WTC11 (cell line): ENCODE measurements around the gene TMEM255A.

Experiments
- CBFB ChIP-seq: sonication (generic); formaldehyde crosslinking; IDR thresholded peaks from 2 replicates; pipeline ENCODE4 v1.8.1; 2022; ENCODE audit warnings: mild to moderate bottlenecking, low read depth, missing genetic modification reagents
- CREM ChIP-seq: sonication (generic); formaldehyde crosslinking; IDR thresholded peaks from 2 replicates; pipeline ENCODE4 v1.8.1; 2022; ENCODE audit warnings: mild to moderate bottlenecking, missing genetic modification reagents, moderate library complexity
- TCF7 ChIP-seq: sonication (generic); formaldehyde crosslinking; IDR thresholded peaks from 2 replicates; pipeline ENCODE4 v1.8.0; 2022; ENCODE audit warnings: mild to moderate bottlenecking, low read depth, missing genetic modification reagents, moderate library complexity
- ZNF423 ChIP-seq: fragments of 250-450 bp; sonication (Bioruptor Pico); IDR thresholded peaks from 2 replicates; pipeline ENCODE4 v2.1.2; 2022; ENCODE audit warnings: mild to moderate bottlenecking, moderate library complexity
- TF ChIP-seq, protein P1 (sequence below): fragments of 200-600 bp; IDR thresholded peaks from 2 replicates; pipeline ENCODE4 v1.8.0; 2022; ENCODE audit warnings: antibody characterized with exemption
- TF ChIP-seq, protein P2 (sequence below): sonication (generic); formaldehyde crosslinking; IDR thresholded peaks from 2 replicates; pipeline ENCODE4 v1.8.1; 2023; ENCODE audit warnings: mild to moderate bottlenecking, missing genetic modification reagents

DNA sequence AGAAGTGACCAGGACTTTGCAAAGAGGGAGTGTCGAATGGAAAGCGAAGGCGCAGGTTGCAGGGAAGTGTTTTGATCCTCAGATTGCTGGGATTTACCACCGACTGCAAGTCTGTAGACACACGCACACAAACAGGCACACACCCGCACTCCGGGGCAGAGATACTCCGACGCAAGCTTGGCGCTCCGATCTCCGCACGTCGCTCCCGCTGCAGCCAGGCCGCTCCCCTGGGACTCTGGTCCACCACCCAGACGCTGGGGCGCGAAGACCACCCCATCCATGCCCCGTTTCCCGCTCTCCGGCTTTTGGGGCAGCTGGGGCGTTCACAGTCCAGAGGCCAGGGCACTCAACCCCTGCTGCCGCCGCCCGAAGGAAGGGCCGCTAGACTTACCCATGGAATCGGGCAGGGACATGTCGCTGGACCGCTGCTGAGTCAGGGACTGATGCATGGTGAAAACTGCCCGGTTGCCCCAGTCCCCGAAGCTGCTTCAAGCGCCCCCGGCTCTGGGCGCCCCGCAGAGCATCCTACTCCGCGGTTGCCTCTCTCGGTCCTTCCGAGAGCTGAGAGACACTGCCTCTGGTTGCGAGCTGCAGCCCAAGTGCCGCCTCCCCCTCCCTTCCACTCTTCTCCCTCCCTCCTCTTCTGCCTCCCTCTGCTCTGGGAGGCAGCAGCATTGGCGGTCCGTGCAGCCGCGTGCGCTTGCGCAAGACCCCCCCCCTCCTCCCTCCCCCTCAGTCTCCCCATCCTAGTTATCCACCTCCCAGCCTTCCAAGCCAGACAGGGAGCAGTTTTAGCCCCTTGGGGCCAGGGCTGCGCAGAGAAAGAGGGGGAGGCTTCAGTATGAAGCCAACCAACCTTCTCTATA, at the start of gene TMEM255A:
- TF ChIP-seq, protein P1, sequence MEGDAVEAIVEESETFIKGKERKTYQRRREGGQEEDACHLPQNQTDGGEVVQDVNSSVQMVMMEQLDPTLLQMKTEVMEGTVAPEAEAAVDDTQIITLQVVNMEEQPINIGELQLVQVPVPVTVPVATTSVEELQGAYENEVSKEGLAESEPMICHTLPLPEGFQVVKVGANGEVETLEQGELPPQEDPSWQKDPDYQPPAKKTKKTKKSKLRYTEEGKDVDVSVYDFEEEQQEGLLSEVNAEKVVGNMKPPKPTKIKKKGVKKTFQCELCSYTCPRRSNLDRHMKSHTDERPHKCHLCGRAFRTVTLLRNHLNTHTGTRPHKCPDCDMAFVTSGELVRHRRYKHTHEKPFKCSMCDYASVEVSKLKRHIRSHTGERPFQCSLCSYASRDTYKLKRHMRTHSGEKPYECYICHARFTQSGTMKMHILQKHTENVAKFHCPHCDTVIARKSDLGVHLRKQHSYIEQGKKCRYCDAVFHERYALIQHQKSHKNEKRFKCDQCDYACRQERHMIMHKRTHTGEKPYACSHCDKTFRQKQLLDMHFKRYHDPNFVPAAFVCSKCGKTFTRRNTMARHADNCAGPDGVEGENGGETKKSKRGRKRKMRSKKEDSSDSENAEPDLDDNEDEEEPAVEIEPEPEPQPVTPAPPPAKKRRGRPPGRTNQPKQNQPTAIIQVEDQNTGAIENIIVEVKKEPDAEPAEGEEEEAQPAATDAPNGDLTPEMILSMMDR = no peak
- TF ChIP-seq ZNF423 (CRISPR knock-in tag) (no peak), CREM (no peak), CBFB (CRISPR knock-in tag) (no peak), TCF7 (CRISPR knock-in tag) (no peak)
- TF ChIP-seq, protein P2, sequence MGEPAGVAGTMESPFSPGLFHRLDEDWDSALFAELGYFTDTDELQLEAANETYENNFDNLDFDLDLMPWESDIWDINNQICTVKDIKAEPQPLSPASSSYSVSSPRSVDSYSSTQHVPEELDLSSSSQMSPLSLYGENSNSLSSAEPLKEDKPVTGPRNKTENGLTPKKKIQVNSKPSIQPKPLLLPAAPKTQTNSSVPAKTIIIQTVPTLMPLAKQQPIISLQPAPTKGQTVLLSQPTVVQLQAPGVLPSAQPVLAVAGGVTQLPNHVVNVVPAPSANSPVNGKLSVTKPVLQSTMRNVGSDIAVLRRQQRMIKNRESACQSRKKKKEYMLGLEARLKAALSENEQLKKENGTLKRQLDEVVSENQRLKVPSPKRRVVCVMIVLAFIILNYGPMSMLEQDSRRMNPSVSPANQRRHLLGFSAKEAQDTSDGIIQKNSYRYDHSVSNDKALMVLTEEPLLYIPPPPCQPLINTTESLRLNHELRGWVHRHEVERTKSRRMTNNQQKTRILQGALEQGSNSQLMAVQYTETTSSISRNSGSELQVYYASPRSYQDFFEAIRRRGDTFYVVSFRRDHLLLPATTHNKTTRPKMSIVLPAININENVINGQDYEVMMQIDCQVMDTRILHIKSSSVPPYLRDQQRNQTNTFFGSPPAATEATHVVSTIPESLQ (CRISPR knock-in tag) = no peak
